ENCODE data around the gene STX16.

DNA sequence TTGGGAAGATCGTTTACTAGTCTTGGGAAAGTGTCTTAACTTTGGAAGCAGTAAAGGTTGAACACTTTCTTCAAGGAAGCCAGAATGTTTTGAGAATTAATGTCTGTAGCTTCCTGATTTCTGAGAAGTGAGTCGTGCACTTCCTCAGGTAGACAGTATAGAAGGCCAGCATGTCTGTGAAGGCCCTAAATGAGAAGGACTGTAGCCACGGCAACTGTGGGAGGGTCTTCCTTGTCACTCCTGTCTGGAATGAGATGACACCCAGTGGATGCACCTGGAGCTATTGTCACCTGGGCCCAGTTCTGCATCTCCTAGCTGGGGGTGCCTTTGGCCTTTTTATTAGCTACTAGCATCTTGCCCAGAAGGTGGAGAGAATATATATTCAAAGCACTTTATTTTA lies 8.8 kb downstream of the STX16 start:
- TF ChIP-seq CTCF (IDR thresholded peaks at IDR 0.05) (no peak), POLR2AphosphoS5 (IDR thresholded peaks at IDR 0.05) (no peak), POLR2A (IDR thresholded peaks at IDR 0.05) (no peak)

Measured in sigmoid colon (tissue), 4 donors.